ENCODE results near the gene CYFIP1. TPM values are rescaled to one million over a fixed set of nuclear protein-coding genes. Genes with fewer than 3 reads are reported as not detected.

CYFIP1 gene
- total and polyA plus RNA-seq, 2 of the 13 experiments (the other 11 are each of a cell fraction or from before 2014, with no cell fraction given): 38.1 to 58.3 TPM

DNA sequence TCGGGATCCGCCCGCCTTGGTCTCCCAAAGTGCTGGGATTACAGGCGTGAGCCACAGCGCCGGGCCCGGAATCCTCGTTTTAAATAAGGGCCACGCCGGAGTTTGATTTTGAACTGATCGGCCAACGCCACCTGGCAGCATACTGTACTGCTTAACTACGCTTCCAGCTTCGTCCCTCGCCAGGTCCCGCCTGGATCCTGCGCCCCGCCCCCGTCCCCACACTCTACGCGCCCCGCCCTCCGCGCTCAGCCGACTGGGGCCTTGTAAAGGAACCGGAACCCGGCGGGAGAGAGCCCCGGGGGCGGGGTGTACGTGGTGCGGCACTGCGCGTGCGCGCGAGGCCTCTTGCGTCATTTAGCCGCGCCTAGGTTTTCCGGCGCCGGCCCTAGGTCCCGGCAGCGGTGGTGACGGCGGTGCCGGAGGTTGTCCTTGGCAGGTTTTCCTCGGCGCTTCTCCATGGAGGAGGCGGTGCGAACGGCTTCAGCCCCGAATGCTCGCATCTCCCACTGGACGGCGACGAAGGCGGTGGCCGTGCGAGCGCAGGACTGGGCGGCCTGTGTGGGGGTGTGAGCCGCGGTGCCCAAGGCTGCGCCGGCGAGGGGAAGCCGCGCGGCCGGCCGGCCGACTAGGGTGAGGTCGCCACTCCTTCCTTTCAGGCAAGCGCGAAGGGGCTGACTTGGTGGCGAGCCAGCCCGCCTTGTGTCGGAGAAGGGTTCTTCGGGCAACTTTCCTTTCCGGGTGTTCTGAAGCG is 141.7 kb downstream of the CYFIP1 start, which contains the start of gene NIPA2 (continued):
- TF ChIP-seq SP1 (IDR thresholded peaks at IDR 0.05) (no peak), SP1 (CRISPR knock-in tag; IDR thresholded peaks at IDR 0.05) (peak; percentile 48; the same call in 1 of the 2 replicates), CHCHD3 (CRISPR knock-in tag; IDR thresholded peaks at IDR 0.05) (no peak; the same call in 1 of the 2 replicates), HOXA9 (CRISPR knock-in tag; IDR thresholded peaks at IDR 0.05; ENCODE audit: borderline replicate concordance) (no peak), ZNF44 (CRISPR knock-in tag; IDR thresholded peaks at IDR 0.05) (no peak), EHMT2 (IDR thresholded peaks at IDR 0.05; ENCODE audit: borderline replicate concordance, low read depth, low read length) (no peak), SOX6 (IDR thresholded peaks at IDR 0.05) (no peak), SOX6 (CRISPR knock-in tag; IDR thresholded peaks at IDR 0.05) (no peak), ZNF12 (CRISPR knock-in tag; IDR thresholded peaks at IDR 0.05) (no peak), CHD2 (IDR thresholded peaks at IDR 0.05; ENCODE audit: low read depth, low read length) (0 out of 2 replicates have a peak, but pooled peaks have one; percentile 20), CTCF (CRISPR knock-in tag; IDR thresholded peaks at IDR 0.05) (peak; percentile 35), MAF1 (CRISPR knock-in tag; IDR thresholded peaks at IDR 0.05; ENCODE audit: borderline replicate concordance) (no peak), HNRNPK (IDR thresholded peaks at IDR 0.05; ENCODE audit: low read depth, low read length, poor library complexity, severe bottlenecking) (peak; percentile 43), TP53 (CRISPR knock-in tag; conservative IDR thresholded peaks at IDR 0.05) (no peak), GPBP1L1 (CRISPR knock-in tag; IDR thresholded peaks at IDR 0.05) (no peak), GATA4 (IDR thresholded peaks at IDR 0.05; ENCODE audit: borderline replicate concordance, low read depth) (peak; percentile 21; the same call in 1 of the 2 replicates)
- TF ChIP-seq, protein P1, sequence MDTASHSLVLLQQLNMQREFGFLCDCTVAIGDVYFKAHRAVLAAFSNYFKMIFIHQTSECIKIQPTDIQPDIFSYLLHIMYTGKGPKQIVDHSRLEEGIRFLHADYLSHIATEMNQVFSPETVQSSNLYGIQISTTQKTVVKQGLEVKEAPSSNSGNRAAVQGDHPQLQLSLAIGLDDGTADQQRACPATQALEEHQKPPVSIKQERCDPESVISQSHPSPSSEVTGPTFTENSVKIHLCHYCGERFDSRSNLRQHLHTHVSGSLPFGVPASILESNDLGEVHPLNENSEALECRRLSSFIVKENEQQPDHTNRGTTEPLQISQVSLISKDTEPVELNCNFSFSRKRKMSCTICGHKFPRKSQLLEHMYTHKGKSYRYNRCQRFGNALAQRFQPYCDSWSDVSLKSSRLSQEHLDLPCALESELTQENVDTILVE (CRISPR knock-in tag; IDR thresholded peaks at IDR 0.05): no peak
- TF ChIP-seq, protein P2, sequence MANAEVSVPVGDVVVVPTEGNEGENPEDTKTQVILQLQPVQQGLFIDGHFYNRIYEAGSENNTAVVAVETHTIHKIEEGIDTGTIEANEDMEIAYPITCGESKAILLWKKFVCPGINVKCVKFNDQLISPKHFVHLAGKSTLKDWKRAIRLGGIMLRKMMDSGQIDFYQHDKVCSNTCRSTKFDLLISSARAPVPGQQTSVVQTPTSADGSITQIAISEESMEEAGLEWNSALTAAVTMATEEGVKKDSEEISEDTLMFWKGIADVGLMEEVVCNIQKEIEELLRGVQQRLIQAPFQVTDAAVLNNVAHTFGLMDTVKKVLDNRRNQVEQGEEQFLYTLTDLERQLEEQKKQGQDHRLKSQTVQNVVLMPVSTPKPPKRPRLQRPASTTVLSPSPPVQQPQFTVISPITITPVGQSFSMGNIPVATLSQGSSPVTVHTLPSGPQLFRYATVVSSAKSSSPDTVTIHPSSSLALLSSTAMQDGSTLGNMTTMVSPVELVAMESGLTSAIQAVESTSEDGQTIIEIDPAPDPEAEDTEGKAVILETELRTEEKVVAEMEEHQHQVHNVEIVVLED (CRISPR knock-in tag; IDR thresholded peaks at IDR 0.05; ENCODE audit: borderline replicate concordance): peak; percentile 82
- TF ChIP-seq, protein P3, sequence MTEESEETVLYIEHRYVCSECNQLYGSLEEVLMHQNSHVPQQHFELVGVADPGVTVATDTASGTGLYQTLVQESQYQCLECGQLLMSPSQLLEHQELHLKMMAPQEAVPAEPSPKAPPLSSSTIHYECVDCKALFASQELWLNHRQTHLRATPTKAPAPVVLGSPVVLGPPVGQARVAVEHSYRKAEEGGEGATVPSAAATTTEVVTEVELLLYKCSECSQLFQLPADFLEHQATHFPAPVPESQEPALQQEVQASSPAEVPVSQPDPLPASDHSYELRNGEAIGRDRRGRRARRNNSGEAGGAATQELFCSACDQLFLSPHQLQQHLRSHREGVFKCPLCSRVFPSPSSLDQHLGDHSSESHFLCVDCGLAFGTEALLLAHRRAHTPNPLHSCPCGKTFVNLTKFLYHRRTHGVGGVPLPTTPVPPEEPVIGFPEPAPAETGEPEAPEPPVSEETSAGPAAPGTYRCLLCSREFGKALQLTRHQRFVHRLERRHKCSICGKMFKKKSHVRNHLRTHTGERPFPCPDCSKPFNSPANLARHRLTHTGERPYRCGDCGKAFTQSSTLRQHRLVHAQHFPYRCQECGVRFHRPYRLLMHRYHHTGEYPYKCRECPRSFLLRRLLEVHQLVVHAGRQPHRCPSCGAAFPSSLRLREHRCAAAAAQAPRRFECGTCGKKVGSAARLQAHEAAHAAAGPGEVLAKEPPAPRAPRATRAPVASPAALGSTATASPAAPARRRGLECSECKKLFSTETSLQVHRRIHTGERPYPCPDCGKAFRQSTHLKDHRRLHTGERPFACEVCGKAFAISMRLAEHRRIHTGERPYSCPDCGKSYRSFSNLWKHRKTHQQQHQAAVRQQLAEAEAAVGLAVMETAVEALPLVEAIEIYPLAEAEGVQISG (CRISPR knock-in tag; IDR thresholded peaks at IDR 0.05): peak; percentile 77
